ENCODE measurements around the gene ANKS1A.

GRCh38 chr6:35061102-35061615 is 172.1 kb downstream of the ANKS1A start:
- TF ChIP-seq CTCF (IDR thresholded peaks at IDR 0.05): no peak
- no peak for TF ChIP-seq POLR2A (IDR thresholded peaks at IDR 0.05)
